K562 (cell line): ENCODE measurements around the gene DOK4.

ENCODE experiments used
- FOS ChIP-seq: IDR thresholded peaks from 3 replicates; pipeline ENCODE4 v1.6.1; 2011; ENCODE audit not compliant: insufficient read length; ENCODE audit errors: extremely low read depth
- HDAC6 ChIP-seq: IDR thresholded peaks from 2 replicates; pipeline ENCODE4 v1.6.1; 2012; ENCODE audit warnings: low read depth, mild to moderate bottlenecking, control low read depth, inconsistent platforms, low read length, moderate library complexity
- POLR2A ChIP-seq: fragments of 450-650 bp; conservative IDR thresholded peaks from 2 replicates; pipeline ENCODE4 v1.6.1; 2016
- POLR2AphosphoS5 ChIP-seq: IDR thresholded peaks from 2 replicates; pipeline ENCODE4 v1.6.1; 2011; ENCODE audit warnings: mild to moderate bottlenecking, low read depth, low read length, moderate library complexity; ENCODE audit not compliant: control insufficient read depth, insufficient read depth
- SMARCC2 ChIP-seq: fragments of 450-650 bp; IDR thresholded peaks from 2 replicates; pipeline ENCODE4 v1.6.1; 2017; ENCODE audit warnings: antibody characterized with exemption, moderate library complexity, mild to moderate bottlenecking, low read depth
- XRCC5 ChIP-seq: fragments of 200-400 bp; formaldehyde crosslinking; IDR thresholded peaks from 2 replicates; pipeline ENCODE4 v1.6.1; 2017; ENCODE audit warnings: low read depth, mild to moderate bottlenecking, low read length
- ZNF24 ChIP-seq: fragments of 450-650 bp; IDR thresholded peaks from 2 replicates; pipeline ENCODE4 v1.6.1; 2016
- TF ChIP-seq, protein P1 (sequence below), 3 experiments: IDR thresholded peaks in 2 of 3; conservative IDR thresholded peaks in 1 of 3; 2 replicates each; pipeline ENCODE4 v1.5.1; 2011 to 2012; ENCODE audit warnings: low read length in 3 of 3, mild to moderate bottlenecking in 3 of 3, control low read depth in 2 of 3, improper control_type of control experiment in 1 of 3, inconsistent platforms in 1 of 3, low read depth in 1 of 3, mixed read lengths in 1 of 3, moderate library complexity in 1 of 3; ENCODE audit not compliant: insufficient read depth in 2 of 3
- TF ChIP-seq, protein P2 (sequence below): fragments of 250-450 bp; sonication (Bioruptor Pico); IDR thresholded peaks from 2 replicates; pipeline ENCODE4 v1.8.0; 2021; ENCODE audit warnings: mild to moderate bottlenecking, moderate library complexity
- TF ChIP-seq, protein P3 (sequence below): sonication (generic); formaldehyde crosslinking; IDR thresholded peaks from 2 replicates; pipeline ENCODE4 v1.9.0; 2022; ENCODE audit warnings: mild to moderate bottlenecking, missing genetic modification reagents

- no peak for TF ChIP-seq FOS
- TF ChIP-seq, protein P1, sequence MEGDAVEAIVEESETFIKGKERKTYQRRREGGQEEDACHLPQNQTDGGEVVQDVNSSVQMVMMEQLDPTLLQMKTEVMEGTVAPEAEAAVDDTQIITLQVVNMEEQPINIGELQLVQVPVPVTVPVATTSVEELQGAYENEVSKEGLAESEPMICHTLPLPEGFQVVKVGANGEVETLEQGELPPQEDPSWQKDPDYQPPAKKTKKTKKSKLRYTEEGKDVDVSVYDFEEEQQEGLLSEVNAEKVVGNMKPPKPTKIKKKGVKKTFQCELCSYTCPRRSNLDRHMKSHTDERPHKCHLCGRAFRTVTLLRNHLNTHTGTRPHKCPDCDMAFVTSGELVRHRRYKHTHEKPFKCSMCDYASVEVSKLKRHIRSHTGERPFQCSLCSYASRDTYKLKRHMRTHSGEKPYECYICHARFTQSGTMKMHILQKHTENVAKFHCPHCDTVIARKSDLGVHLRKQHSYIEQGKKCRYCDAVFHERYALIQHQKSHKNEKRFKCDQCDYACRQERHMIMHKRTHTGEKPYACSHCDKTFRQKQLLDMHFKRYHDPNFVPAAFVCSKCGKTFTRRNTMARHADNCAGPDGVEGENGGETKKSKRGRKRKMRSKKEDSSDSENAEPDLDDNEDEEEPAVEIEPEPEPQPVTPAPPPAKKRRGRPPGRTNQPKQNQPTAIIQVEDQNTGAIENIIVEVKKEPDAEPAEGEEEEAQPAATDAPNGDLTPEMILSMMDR (IDR thresholded peaks at IDR 0.05 in 2 of 3, conservative IDR thresholded peaks at IDR 0.05 in 1 of 3; ENCODE audit: insufficient read depth in 2 of 3, low read depth in 1 of 3, low read length in 3 of 3): no peak
- TF ChIP-seq ZNF24: no peak
- no peak for TF ChIP-seq XRCC5
- no peak for TF ChIP-seq POLR2AphosphoS5
- TF ChIP-seq POLR2A: peak; percentile 45
- TF ChIP-seq, protein P2, sequence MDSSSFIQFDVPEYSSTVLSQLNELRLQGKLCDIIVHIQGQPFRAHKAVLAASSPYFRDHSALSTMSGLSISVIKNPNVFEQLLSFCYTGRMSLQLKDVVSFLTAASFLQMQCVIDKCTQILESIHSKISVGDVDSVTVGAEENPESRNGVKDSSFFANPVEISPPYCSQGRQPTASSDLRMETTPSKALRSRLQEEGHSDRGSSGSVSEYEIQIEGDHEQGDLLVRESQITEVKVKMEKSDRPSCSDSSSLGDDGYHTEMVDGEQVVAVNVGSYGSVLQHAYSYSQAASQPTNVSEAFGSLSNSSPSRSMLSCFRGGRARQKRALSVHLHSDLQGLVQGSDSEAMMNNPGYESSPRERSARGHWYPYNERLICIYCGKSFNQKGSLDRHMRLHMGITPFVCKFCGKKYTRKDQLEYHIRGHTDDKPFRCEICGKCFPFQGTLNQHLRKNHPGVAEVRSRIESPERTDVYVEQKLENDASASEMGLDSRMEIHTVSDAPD (CRISPR knock-in tag): no peak
- TF ChIP-seq, protein P3, sequence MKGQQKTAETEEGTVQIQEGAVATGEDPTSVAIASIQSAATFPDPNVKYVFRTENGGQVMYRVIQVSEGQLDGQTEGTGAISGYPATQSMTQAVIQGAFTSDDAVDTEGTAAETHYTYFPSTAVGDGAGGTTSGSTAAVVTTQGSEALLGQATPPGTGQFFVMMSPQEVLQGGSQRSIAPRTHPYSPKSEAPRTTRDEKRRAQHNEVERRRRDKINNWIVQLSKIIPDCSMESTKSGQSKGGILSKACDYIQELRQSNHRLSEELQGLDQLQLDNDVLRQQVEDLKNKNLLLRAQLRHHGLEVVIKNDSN (CRISPR knock-in tag): no peak
- TF ChIP-seq HDAC6: no peak
- no peak for TF ChIP-seq SMARCC2
Observed at GRCh38 chr16:57471852-57472664, 14.2 kb downstream of the DOK4 start.
